HuH-7.5 (cell line): ENCODE results near the gene ITLN2.
A peak's percentile ranks its signal among the peaks of the same experiment; 100 is the strongest.
"Not testable (repeated sequence)": the region's sequence is repeated elsewhere in the genome, so short reads cannot be mapped to it uniquely, and the experiment has no call there.

ENCODE experiments used
- DNase-seq: peaks from one replicate; pipeline ENCODE4 v3.0.0; 2011; ENCODE audit warnings: low spot score

The ITLN2 gene

DNA sequence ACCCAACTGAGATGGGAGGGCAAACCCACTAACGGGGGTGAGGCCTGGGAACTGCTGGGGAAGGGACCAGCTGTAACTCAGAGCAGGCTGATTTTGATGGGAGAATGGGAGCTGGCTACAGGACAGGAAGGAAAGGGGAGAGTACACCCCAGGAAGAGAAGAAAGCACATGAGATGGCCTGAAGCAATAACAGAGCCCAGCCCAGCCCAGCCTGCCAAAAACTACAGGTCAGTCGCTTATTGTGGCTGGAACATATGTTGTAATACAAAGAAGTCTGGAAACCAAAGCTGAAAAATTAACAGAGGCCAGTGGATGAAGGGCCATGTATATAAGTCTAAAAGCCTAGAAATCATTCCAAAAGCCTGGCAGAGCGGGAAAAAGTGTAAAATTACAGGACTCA is 1.6 kb downstream of the ITLN2 start:
- DNase-seq = no peak

DNA sequence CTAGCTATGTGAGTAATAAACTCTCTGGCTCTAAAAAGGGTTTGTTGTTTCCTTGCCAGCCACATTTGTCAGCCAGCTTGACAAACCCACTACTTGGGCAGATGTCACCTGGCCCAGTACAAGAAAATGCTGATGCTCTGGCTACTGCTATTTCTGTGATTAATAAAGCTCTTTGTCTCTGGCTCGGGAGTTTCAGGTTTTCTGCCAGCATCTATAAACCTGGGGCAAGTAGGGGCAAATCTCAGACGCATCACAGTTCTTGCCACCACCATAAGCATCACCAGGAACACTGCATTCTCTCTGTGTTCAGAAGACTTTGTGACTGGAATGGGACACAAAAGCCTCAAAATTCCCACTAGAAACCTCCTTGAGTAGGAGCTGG is 2.5 kb downstream of the ITLN2 start:
- no peak for DNase-seq

DNA sequence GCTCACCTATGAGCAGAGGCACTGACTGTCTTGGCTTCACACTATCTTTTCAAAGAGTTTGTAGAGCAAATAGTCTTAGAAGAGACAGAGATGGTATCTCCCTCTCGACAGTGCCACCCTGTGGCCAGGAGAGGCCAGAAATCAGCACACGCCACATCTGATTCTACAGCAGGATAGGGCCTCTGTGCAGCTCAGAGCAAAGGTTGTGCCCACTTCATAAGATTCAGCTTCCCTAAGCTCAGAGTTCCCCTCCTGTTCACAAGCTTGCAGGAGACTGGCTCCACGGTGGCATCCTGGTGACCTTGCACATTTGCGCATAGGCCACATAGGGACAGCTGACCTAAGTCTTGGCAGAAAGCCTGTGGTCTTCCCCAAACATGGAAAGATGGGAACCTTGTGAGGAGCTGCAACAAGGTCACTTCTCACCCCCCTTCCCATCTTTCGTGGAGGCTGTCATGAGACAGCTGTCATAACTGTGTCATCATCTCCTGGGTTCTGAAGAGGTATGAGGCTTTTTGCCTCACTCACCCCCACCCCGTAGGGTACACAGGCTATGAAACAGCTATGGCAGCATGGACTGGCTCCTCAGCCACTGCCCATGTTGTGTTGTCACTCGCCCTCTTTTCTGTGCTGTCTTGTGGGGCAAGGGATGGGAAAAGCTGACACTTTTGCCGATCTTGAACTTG is 3.0 kb downstream of the ITLN2 start:
- peak; percentile 34 for DNase-seq

- no peak for DNase-seq
Measured at GRCh38 chr1:160950657-160951056, 4.0 kb downstream of the ITLN2 start.

GRCh38 chr1:160949881-160950280 is 4.7 kb downstream of the ITLN2 start:
- DNase-seq = no peak

- DNase-seq = not testable (repeated sequence)
Measured at GRCh38 chr1:160949216-160949880, 5.3 kb downstream of the ITLN2 start.

DNA sequence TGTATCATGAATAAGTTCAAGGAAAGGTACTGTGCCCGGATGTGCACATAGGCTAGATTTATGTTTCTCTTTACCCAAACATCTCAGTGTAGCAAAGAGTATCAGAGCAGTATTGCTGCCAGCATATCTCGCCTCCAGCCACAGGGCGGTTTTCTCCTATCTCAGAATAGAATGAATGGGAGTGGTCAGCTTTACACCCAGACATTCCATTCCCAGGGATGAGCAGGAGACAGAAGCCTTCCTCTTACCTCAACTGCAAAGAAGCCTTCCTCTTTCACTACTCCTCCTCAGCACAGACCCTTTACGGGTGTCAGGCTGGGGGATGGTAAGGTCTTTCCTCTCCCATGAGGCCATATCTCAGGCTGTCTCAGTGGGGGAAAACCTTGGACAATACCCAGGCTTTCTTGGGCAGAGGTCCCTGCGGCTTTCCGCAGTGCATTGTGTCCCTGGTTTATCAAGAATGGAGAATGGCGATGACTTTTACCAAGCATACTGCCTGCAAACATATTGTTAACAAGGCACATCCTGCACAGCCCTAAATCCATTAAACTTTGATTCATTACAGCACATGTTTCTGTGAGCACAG is 7.3 kb downstream of the ITLN2 start:
- not testable (repeated sequence) for DNase-seq

DNA sequence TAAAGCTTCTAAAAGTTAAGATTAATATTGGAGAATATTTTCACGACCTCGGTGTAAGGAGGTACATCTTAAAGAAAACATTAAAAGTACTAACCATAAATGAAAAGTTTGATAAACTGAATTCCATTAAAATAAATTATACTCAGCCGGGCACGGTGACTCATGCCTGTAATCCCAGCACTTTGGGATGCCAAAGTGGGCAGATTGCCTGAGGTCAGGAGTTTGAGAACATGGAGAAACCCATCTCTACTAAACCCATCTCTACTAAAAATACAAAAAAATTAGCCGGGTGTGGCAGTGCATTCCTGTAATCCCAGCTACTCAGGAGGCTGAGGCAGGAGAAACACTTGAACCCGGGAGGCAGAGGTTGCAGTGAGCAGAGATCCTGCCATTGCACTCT is 8.7 kb downstream of the ITLN2 start:
- not testable (repeated sequence) for DNase-seq

DNA sequence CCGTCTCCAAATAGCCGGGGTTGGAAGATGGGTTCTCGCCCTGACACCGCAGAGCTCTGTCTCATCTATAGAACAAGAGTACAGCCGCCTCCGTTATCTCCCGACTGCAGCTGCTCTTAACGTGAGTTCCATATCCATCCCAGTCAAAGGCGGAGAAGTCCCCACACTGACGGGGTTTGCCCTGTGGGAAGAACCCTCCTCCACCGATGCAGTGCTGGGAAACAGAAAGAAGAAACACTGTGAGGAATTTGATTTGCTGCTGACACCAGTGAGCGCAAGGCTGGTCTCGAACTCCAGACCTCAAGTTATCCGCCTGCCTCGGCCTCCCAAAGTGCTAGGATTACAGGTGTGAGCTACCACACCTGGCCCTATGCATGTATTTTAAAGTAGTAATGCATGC is 9.5 kb downstream of the ITLN2 start:
- no peak for DNase-seq

DNA sequence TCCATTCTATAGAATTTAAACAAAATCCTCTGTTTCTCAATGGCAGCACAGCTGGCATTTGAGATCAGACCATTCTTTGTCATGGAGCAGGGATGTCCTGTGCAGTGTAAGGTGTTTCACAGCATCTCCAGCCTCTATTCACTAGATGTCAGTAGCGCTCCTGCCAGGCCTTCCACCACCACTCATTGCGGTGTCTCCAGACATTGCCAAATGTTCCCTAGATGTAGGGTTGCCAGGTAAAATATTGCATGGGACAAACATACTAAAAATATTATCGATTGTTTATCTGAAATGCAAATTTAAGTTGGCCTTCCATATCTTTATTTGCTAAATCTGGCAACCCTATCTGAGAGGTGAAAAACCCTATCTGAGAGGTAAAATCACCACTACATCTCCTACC is 11.7 kb downstream of the ITLN2 start:
- DNase-seq = peak; percentile 22

DNA sequence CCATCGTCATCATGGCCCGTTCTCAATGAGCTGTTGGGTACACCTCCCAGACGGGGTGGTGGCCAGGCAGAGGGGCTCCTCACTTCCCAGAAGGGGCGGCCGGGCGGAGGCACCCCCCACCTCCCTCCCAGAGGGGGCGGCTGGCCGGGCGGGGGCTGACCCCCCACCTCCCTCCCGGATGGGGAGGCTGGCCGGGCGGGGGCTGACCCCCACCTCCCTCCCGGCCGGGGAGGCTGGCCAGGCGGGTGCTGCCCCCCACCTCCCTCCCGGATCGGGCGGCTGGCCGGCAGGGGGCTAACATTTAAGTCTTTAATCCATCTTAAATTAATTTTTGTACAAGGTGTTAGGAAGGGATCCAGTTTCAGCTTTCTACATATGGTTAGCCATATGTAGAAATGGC is 17.9 kb downstream of the ITLN2 start:
- not testable (repeated sequence) for DNase-seq

DNA sequence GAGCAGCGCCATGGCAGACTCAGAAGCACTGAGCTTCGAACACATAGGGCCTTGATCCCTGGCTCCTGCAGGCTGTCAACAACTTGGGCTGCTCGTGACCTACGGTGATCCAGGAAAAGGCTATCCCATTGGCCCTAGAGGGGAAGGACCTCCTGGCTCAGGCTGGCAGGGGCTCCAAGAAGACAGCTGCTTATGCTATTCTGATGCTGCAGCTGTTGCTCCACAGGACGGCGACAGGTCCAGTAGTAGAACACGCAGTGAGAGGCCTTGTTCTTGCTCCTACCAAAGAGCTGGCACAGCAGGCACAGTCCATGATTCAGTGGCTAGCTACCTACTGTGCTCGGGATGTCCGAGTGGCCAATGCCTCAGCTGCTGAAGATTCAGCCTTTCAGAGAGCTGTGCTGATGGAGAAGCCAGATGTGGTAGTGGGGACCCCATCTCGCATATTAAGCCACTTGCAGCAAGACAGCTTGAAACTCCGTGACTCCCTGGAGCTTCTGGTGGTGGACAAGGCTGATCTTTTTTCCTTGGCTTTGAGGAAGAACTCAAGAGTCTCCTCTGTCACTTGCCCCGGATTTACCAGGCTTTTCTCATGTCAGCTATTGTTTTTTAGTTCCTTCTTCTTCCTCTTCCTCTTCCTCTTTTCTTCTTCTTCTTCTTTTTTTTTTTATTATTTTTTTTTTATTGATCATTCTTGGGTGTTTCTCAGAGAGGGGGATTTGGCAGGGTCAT is 18.9 kb downstream of the ITLN2 start:
- no peak for DNase-seq

- DNase-seq = not testable (repeated sequence)
Measured at GRCh38 chr1:160933305-160933704, 21.3 kb downstream of the ITLN2 start.

DNA sequence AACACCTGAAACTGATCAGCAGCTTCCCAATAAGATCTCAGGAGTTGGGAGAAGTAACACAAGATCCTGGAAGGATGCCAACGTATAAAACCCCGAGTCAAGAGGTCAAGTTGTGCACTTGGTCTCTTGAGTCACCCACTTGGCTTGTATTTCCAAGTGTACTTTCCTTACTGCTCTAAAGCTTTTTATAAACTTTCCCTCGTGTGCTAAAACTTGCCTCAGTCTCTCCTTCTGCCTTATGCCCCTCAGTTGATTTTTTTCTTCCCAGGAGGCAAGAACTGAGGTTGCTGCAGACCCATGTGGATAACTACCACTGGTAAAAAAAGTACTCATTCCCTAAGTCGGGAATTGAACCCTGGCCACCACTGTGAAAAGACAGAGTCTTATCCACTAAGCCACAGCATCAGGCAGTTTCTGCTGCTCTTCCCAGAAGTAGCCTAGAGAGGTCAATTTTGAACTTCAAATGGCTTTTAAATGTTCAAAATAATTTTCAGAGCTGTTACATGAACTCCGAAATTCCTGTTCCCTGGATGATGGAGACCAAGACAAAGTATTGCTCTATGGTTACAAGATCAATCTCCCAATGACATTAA is 28.9 kb downstream of the ITLN2 start:
- no peak for DNase-seq

- no peak for DNase-seq
Measured at GRCh38 chr1:160924791-160925651, 29.6 kb downstream of the ITLN2 start.

DNA sequence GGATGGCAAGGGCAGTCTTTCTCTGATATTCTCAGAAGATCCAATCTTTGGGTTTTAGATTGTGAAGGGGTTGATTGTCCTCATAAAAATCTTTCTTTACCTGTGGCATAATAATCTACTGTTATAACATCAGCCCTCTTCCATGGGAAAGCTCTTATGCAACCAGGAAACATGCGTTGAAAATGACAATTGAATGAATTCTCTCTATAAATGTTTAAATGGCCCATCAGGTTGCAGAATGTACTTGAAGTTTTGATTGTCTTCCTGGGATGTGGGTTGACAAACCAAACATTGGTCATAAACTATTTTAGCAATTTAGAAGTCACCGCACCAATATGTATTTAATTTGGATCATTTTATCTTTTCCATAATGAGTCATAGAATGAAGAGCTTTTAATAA is 37.9 kb downstream of the ITLN2 start:
- no peak for DNase-seq

GRCh38 chr1:160913229-160913628 is 41.4 kb downstream of the ITLN2 start:
- DNase-seq = not testable (repeated sequence)

GRCh38 chr1:160911925-160912324 is 42.7 kb downstream of the ITLN2 start:
- DNase-seq = no peak

DNA sequence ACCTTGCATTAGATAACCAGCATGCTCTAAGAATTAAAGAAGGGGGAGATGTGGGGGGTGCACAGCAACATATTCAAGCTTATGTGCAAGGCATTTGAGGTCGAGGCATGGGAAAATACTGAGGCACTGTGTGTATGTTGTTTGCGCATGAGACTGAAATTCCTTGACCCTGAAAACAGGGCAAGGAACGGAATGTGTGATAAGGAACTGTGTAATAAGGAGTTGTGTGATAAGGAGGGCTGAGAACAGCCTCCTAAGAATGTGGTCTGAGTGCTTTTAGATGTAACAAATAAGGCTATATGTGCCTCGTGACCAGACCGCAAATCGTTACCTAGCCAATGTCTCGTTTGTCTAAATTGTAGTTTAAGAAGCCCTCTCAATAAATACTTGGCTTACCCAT is 43.2 kb downstream of the ITLN2 start:
- no peak for DNase-seq

DNA sequence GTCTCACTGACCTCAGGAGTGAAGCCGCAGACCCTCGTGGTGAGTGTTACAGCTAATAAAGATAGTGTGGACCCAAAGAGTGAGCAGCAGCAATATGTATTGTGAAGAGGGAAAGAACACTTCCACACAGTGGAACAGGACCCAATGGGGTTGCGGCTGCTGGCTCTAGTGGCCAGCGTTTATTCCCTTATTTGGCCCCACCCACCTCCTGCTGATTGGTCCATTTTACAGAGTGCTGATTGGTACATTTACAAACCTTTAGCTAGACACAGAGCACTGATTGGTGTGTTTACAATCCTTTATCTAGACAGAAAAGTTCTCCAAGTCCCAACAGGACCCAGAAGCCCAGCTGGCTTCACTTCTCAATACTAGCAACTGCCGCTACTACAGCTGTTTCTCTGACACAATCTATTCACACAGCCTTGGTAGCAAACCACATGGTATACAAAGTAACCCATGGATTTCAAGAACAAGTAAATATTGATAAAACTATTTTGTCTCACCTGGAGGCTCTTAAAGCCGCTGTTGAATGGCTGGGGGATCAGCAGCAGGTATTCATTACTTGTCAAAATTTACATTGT is 44.3 kb downstream of the ITLN2 start:
- DNase-seq = no peak

DNA sequence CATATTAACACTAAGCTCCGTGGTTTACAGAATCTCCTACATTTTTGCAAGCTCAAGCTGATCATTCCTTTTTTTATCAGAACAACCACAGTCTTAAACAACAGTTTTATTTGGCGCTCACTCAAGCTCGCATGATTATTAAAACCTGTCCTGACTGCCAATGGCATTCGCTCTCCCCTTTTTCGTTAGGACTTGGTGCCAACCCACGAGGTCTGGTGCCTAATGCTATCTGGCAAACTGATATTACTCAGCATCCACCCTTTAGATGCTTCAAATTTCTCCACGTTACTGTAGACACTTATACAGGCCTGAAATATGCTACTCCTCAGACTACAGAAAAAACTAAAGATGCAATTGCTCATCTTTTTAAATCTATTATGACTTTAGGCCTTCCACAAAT is 46.6 kb downstream of the ITLN2 start:
- no peak for DNase-seq
